Sigmoid colon (tissue), 7 donors: ENCODE data around the gene DNAAF3. TPM values are rescaled to one million over a fixed set of nuclear protein-coding genes. Genes with fewer than 3 reads are reported as not detected.
A peak's percentile ranks its signal among the peaks of the same experiment; 100 is the strongest.

ENCODE experiments used
- DNase-seq: peaks from one replicate; pipeline ENCODE4 v3.0.0-alpha.2; 2019
- H3K27ac ChIP-seq, 4 donors: fragments of 200-600 bp; sonication (generic); one replicate each; pipeline ENCODE4 v1.5.1; 2016 to 2019; ENCODE audit warnings: mild to moderate bottlenecking in 1 of 4
- H3K27me3 ChIP-seq, 3 donors: fragments of 200-600 bp; sonication (generic); one replicate each; pipeline ENCODE4 v1.5.1; 2019; ENCODE audit warnings: mild to moderate bottlenecking in 1 of 3
- H3K36me3 ChIP-seq, 4 donors: fragments of 200-600 bp; sonication (generic); one replicate each; pipeline ENCODE4 v1.5.1; 2016 to 2019
- H3K4me1 ChIP-seq, 4 donors: fragments of 200-600 bp; sonication (generic); one replicate each; pipeline ENCODE4 v1.5.1; 2017 to 2019
- H3K4me3 ChIP-seq, 4 donors: fragments of 200-600 bp; sonication (generic); one replicate each; pipeline ENCODE4 v1.5.1; 2017 to 2019; ENCODE audit warnings: mild to moderate bottlenecking in 2 of 4, moderate library complexity in 1 of 4
- H3K9me3 ChIP-seq, 4 donors: fragments of 200-600 bp in 3 of 4; sonication (generic) in 3 of 4; one replicate each; pipeline versions ENCODE4 v1.5.1 to v1.6.1; 2013 to 2019
- EP300 ChIP-seq, 4 donors: sonication (generic); formaldehyde crosslinking; IDR thresholded peaks; one replicate each; pipeline ENCODE4 v1.6.1; 2017; ENCODE audit warnings: antibody characterized with exemption in 4 of 4
- POLR2A ChIP-seq, 2 donors: fragments of 450-650 bp; IDR thresholded peaks; one replicate each; pipeline ENCODE4 v1.6.1; 2016; ENCODE audit warnings: antibody characterized with exemption in 2 of 2, mild to moderate bottlenecking in 2 of 2, moderate library complexity in 2 of 2
- POLR2AphosphoS5 ChIP-seq, 4 donors: sonication (generic); formaldehyde crosslinking; IDR thresholded peaks; one replicate each; pipeline ENCODE4 v1.6.1; 2017; ENCODE audit warnings: antibody characterized with exemption in 4 of 4
- WGBS, 2 donors: extraction: QIAGEN DNeasy Blood & Tissue Kit; methylation state at CpG; one replicate each; pipeline ENCODE4 v1.1.7; 2013; 5-methylcytosine and 5-hydroxymethylcytosine counted together
- intact Hi-C: fragments of 100-400 bp; cut with DNase I; formaldehyde crosslinking; loops from one replicate; pipeline ENCODE4 v1.15.1; 2023
- polyA plus RNA-seq, 3 donors: library from polyadenylated mRNA; stranded (reverse); fragments of 200-250 nt; gene quantifications; one replicate each; pipeline ENCODE4 v1.2.3, GENCODE V29; 2013
- total RNA-seq, 4 donors: library from RNA; depleted of rRNA; stranded (reverse); fragments of >200 nt; gene quantifications; one replicate each; pipeline ENCODE4 v1.1.0, GENCODE V29; 2016
- TF ChIP-seq, protein P1 (sequence below), 4 experiments: fragments of 450-650 bp in 3 of 4; fragments of 200-600 bp in 1 of 4; IDR thresholded peaks; one replicate each; pipeline ENCODE4 v1.5.1; 2016 to 2019; ENCODE audit warnings: antibody characterized with exemption in 4 of 4, mild to moderate bottlenecking in 3 of 4, moderate library complexity in 2 of 4
- donor health status: healthy with polysubstance abuse.
- donor health status: Bipolar disorder and iron deficiency.
- donor health status: healthy.

DNAAF3 gene
- total and polyA plus RNA-seq, 7 donors = 1.1 TPM; not detected in 6

DNA sequence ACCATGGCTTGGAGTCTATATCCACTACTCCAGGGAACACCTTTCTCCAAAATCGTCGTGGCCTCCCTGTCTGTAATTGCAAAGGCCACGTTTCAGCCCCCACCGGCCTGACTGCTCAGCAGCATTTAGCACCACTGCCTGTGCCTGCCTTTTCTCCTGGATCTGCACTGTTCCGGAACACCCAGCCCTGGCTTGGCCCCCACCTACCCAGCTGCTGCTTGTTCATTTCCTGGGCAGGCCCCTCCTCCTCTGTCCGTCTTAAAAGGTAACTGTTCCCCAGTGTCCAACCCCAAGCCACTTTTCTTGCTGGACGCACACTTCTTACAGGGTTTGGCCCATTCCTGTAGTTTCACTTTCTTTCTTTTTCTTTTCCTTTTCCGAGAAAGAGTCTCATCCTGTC lies 22.2 kb upstream of the DNAAF3 start:
- Histone ChIP-seq H3K4me1 (no peaks in the 10 kb centered on the region), H3K9me3 (no peaks in the 10 kb centered on the region), H3K36me3 (no peaks in the 10 kb centered on the region), H3K27me3 (peaks cover 0 to 26% (median 0%) of the 10 kb centered on the region in 3 donors), H3K4me3 (no peak overlapping the region), H3K27ac (peak overlapping the region in 1 of 4 donors; percentile 34)
- no peak for DNase-seq
- intact Hi-C loops = no loop called here
- 59 to 64% methylated on average over 8 of the region's 8 CpGs for WGBS, 2 donors
- TF ChIP-seq POLR2A (IDR thresholded peaks at IDR 0.05) = no peak
- TF ChIP-seq POLR2AphosphoS5 (IDR thresholded peaks at IDR 0.05) = no peak
- TF ChIP-seq, protein P1, sequence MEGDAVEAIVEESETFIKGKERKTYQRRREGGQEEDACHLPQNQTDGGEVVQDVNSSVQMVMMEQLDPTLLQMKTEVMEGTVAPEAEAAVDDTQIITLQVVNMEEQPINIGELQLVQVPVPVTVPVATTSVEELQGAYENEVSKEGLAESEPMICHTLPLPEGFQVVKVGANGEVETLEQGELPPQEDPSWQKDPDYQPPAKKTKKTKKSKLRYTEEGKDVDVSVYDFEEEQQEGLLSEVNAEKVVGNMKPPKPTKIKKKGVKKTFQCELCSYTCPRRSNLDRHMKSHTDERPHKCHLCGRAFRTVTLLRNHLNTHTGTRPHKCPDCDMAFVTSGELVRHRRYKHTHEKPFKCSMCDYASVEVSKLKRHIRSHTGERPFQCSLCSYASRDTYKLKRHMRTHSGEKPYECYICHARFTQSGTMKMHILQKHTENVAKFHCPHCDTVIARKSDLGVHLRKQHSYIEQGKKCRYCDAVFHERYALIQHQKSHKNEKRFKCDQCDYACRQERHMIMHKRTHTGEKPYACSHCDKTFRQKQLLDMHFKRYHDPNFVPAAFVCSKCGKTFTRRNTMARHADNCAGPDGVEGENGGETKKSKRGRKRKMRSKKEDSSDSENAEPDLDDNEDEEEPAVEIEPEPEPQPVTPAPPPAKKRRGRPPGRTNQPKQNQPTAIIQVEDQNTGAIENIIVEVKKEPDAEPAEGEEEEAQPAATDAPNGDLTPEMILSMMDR (IDR thresholded peaks at IDR 0.05) = no peak
- TF ChIP-seq EP300 (IDR thresholded peaks at IDR 0.05) = no peak

DNA sequence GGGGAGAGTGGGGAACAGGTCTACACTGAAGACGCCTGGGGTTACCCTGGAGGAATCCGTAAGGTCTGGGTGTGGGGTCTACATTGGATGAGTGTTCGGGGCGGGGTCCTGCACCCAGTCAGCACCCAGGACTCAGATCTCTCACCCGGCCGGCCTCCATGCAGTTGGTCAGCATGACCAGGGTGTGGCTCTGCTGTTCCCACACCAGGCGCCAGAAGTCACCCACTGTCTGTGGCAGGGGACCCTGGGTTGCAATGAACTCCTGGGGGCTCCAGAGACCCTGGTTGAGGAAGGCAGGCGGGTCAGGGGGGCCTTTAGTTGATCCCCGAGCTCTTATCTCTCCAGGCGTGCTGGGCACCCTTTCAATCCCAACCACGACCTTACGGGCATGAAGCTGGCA lies 19.7 kb upstream of the DNAAF3 start:
- Histone ChIP-seq H3K9me3 (no peaks in the 10 kb centered on the region), H3K4me1 (no peaks in the 10 kb centered on the region), H3K36me3 (no peaks in the 10 kb centered on the region), H3K27ac (no peak overlapping the region), H3K27me3 (peaks cover 0 to 41% (median 18%) of the 10 kb centered on the region in 3 donors), H3K4me3 (no peak overlapping the region)
- WGBS, 2 donors = 87 to 89% methylated on average over 12 of the region's 12 CpGs
- intact Hi-C loops = no loop called here
- no peak for DNase-seq
- TF ChIP-seq POLR2A (IDR thresholded peaks at IDR 0.05) (no peak), POLR2AphosphoS5 (IDR thresholded peaks at IDR 0.05) (no peak), EP300 (IDR thresholded peaks at IDR 0.05) (no peak)
- TF ChIP-seq, protein P1 (IDR thresholded peaks at IDR 0.05) = no peak

DNA sequence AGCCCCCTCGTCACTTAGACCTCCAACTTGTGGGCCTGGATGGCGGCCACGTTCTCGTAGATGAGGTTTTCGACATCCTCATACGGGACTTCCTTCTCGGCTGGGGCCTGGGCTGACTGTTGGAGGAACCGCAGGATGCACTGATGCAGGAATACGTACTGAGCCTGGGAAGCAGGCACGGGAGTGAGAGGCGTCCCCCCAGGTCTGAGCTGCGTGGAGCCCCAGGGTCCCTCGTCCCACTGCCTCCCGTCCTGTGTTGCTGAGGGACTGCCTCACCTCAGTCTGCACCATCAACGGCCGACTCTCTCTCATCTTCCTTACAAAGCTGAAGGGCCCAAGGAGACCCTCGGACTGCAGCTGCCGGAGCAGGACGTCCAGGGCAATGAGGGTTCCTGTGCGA lies 15.3 kb upstream of the DNAAF3 start:
- WGBS, 2 donors = 80 to 91% methylated on average over 20 of the region's 20 CpGs
- no peak for DNase-seq
- no peaks in the 10 kb centered on the region for H3K36me3 ChIP-seq
- no peaks in the 10 kb centered on the region for H3K9me3 ChIP-seq
- H3K4me1 ChIP-seq = peaks cover 0 to 18% (median 16%) of the 10 kb centered on the region in 4 donors
- H3K27ac ChIP-seq = no peak overlapping the region
- peaks cover 32 to 84% (median 62%) of the 10 kb centered on the region in 3 donors for H3K27me3 ChIP-seq
- intact Hi-C loops = no loop called here
- TF ChIP-seq, protein P1 (IDR thresholded peaks at IDR 0.05) = no peak
- no peak for TF ChIP-seq POLR2A (IDR thresholded peaks at IDR 0.05)
- no peak for TF ChIP-seq POLR2AphosphoS5 (IDR thresholded peaks at IDR 0.05)
- no peak for TF ChIP-seq EP300 (IDR thresholded peaks at IDR 0.05)
- H3K4me3 ChIP-seq = no peak overlapping the region

DNA sequence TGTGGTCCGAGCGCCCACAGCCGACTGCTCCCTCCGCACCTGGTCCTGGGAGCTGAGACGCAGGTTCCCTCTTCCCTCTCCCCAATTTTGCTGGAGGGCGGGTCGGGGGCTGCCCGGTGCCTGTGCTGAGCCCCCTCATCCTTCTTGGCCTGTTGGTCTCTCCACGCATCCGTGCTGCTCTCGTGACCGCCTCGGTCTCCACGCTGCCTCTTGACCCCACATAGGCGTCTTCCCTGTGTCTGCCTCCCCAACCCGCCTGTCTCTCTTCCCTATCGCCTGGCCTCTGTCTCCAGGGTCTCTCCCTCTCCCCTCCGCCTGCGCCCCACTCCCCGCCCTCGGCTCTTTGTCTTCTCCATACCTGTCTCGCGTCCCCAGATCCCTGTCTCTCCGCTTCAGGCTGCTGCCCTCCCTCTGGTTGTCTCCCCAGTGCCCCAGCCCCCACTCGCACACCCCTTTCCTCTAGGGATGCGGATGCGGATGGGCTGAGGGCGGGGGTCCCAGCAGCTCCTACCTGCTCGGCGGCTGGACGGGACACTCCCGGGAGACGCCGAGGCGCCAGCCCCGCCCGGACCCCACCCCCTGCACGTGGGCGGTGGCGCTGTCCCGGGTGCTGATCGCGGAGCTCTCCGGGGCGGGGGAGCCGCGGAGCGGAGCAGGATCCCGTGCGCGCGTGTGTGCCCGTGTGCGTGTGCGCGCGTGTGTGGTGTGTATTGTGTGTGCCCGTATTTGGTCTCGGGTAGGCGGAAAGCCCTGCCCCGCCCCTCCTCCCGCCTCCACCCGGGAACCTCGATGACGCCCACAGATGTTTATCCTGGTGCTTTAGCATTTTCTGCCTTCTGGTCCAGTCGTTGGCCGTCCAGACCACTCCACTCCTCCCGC lies 13.4 kb upstream of the DNAAF3 start, which contains the start of gene SYT5:
Gene SYT5, minus strand, starts transcription at position 684 of the 879 bp plus-strand sequence. CDS start 1,248 bp downstream, outside the sequence.
- H3K4me1 ChIP-seq = peaks cover 0 to 22% (median 16%) of the 10 kb centered on the region in 4 donors
- intact Hi-C loops = no loop called here
- H3K27me3 ChIP-seq = peaks cover 46 to 88% (median 81%) of the 10 kb centered on the region in 3 donors
- no peaks in the 10 kb centered on the region for H3K9me3 ChIP-seq
- H3K36me3 ChIP-seq = no peaks in the 10 kb centered on the region
- TF ChIP-seq, protein P1 (IDR thresholded peaks at IDR 0.05) = no peak
- TF ChIP-seq POLR2AphosphoS5 (IDR thresholded peaks at IDR 0.05) = no peak
- TF ChIP-seq POLR2A (IDR thresholded peaks at IDR 0.05) = no peak
- no peak for TF ChIP-seq EP300 (IDR thresholded peaks at IDR 0.05)
- WGBS, 2 donors = 1 to 2% methylated on average over 68 of the region's 68 CpGs
- H3K4me3 ChIP-seq = peak within 1 kb of the TSS in 3 of 4 donors; percentile 2 to 35 (median 29)
- H3K27ac ChIP-seq = no peak within 1 kb of the TSS
- DNase-seq = no peak
